GM23248 (cell line): ENCODE measurements around the gene FN1.

Experiments
- EZH2 ChIP-seq: fragments of 200-600 bp; sonication (generic); IDR thresholded peaks from 2 replicates; pipeline ENCODE4 v1.6.1; 2018; ENCODE audit warnings: antibody characterized with exemption, mild to moderate bottlenecking; ENCODE audit not compliant: insufficient read depth, poor library complexity, severe bottlenecking
- EZH2phosphoT487 ChIP-seq: fragments of 200-600 bp; sonication (generic); IDR thresholded peaks from 2 replicates; pipeline ENCODE4 v1.6.1; 2018; ENCODE audit warnings: antibody characterized with exemption, moderate library complexity, mild to moderate bottlenecking, low read depth; ENCODE audit not compliant: insufficient read depth

DNA sequence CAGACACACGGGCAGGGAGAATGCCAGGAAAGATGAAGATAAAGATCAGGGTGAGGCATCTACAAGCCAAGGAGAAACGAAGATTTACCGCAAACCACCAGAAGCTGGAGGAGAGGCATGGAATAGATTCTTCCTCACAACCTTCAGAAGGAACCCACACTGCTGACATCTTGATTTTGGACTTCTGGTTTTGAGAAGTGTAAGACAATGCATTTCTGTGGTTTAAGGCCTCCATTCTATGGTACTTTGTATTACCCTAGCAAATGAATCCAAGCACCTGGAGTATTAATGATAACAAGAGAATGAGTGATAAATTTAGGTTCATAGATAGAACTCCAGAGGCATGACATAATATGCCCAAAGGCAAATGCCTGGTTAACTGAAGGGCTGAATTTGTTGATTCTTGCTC, 11.8 kb upstream of the FN1 start:
- TF ChIP-seq EZH2phosphoT487: no peak
- TF ChIP-seq EZH2: no peak
